ENCODE measurements around the gene AOAH. TPM values are rescaled to one million over a fixed set of nuclear protein-coding genes. Genes with fewer than 3 reads are reported as not detected.

Gene AOAH
- total and polyA plus RNA-seq, 2 of the 13 experiments (the other 11 are each of a cell fraction or from before 2014, with no cell fraction given): not detected

- no peaks in the 10 kb centered on the region for H3K36me3 ChIP-seq (replicated peaks in 1 of 2; ENCODE audit: control insufficient read depth in 1 of 2, insufficient read depth in 2 of 2, low read length in 2 of 2)
- ATAC-seq (no peak), DNase-seq (ENCODE audit: low spot score) (no peak), FAIRE-seq (no peak)
- intact Hi-C loops (cut with micrococcal nuclease; ENCODE audit: unreplicated experiment): no loop called here
- no peak overlapping the region for H3K4me3 ChIP-seq (replicated peaks in 1 of 3; ENCODE audit: insufficient read depth in 1 of 3, low read depth in 2 of 3, low read length in 3 of 3)
- no peaks in the 10 kb centered on the region for H4K20me1 ChIP-seq (ENCODE audit: insufficient read depth, low read length)
- H3K9ac ChIP-seq (ENCODE audit: insufficient read depth, low read depth, low read length): no peak overlapping the region
- 43% methylated on average over 6 of the region's 6 CpGs for WGBS (ENCODE audit: low lambda C conversion rate)
- POLR2A ChIA-PET: no interaction called here
- in situ Hi-C loops (cut with HindIII; ENCODE audit: extremely low pct_ligation_motif_present, low pct_unique_long_range_greater_than_20kb): no loop called here
- H3K4me1 ChIP-seq (ENCODE audit: insufficient read depth, low read length): no peaks in the 10 kb centered on the region
- no peak overlapping the region for H2AFZ ChIP-seq (ENCODE audit: low read length)
- H3K9me3 ChIP-seq (ENCODE audit: low read length): no peaks in the 10 kb centered on the region
- CTCF ChIA-PET (ENCODE audit: low intra/inter-chr PET ratio, low total read pairs): no interaction called here
- no peaks in the 10 kb centered on the region for H3K27me3 ChIP-seq (ENCODE audit: control insufficient read depth in 1 of 2, insufficient read depth in 2 of 2, low read length in 2 of 2)
- no TSS peak for BruUV-seq (replicated peaks)
- H3K79me2 ChIP-seq (ENCODE audit: insufficient read depth, low read length): no peaks in the 10 kb centered on the region
- no peak overlapping the region for H3K4me2 ChIP-seq (ENCODE audit: low read depth, low read length)
- H3K27ac ChIP-seq (ENCODE audit: extremely low read length, insufficient read depth, low read length): no peak overlapping the region
- TF ChIP-seq ZFP41 (CRISPR knock-in tag; IDR thresholded peaks at IDR 0.05; ENCODE audit: borderline replicate concordance): no peak
- TF ChIP-seq HMGA1 (CRISPR knock-in tag; conservative IDR thresholded peaks at IDR 0.05): no peak
- no peak for TF ChIP-seq ZNF451 (CRISPR knock-in tag; IDR thresholded peaks at IDR 0.05)
- TF ChIP-seq ZBTB7B (CRISPR knock-in tag; IDR thresholded peaks at IDR 0.05): no peak
- no peak for TF ChIP-seq EZH2 (conservative IDR thresholded peaks at IDR 0.05; ENCODE audit: low read depth, low read length)
- no peak for TF ChIP-seq SNAPC2 (CRISPR knock-in tag; IDR thresholded peaks at IDR 0.05)
- no peak for TF ChIP-seq SIX4 (CRISPR knock-in tag; IDR thresholded peaks at IDR 0.05)
- no peak for TF ChIP-seq PRDM10 (CRISPR knock-in tag; IDR thresholded peaks at IDR 0.05; ENCODE audit: low read depth)
- no peak for TF ChIP-seq ZUFSP (CRISPR knock-in tag; IDR thresholded peaks at IDR 0.05; ENCODE audit: borderline replicate concordance)
- no peak for TF ChIP-seq AHR (CRISPR knock-in tag; IDR thresholded peaks at IDR 0.05)
- TF ChIP-seq, protein P1, sequence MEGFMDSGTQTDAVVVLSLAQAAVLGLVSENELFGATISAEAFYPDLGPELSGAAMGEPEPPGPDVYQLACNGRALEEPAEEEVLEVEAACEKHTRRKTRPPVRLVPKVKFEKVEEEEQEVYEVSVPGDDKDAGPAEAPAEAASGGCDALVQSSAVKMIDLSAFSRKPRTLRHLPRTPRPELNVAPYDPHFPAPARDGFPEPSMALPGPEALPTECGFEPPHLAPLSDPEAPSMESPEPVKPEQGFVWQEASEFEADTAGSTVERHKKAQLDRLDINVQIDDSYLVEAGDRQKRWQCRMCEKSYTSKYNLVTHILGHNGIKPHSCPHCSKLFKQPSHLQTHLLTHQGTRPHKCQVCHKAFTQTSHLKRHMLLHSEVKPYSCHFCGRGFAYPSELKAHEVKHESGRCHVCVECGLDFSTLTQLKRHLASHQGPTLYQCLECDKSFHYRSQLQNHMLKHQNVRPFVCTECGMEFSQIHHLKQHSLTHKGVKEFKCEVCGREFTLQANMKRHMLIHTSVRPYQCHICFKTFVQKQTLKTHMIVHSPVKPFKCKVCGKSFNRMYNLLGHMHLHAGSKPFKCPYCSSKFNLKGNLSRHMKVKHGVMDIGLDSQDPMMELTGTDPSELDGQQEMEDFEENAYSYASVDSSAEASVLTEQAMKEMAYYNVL (CRISPR knock-in tag; IDR thresholded peaks at IDR 0.05; ENCODE audit: borderline replicate concordance): no peak
- no peak for TF ChIP-seq PHB2 (IDR thresholded peaks at IDR 0.05; ENCODE audit: partially characterized antibody)
- TF ChIP-seq PHF21A (CRISPR knock-in tag; IDR thresholded peaks at IDR 0.05): no peak
- TF ChIP-seq NR3C1 (CRISPR knock-in tag; IDR thresholded peaks at IDR 0.05): no peak
- TF ChIP-seq PAXIP1 (CRISPR knock-in tag; conservative IDR thresholded peaks at IDR 0.05): no peak
- TF ChIP-seq SSRP1 (CRISPR knock-in tag; IDR thresholded peaks at IDR 0.05): no peak
Observed at GRCh38 chr7:36496576-36496975, 227.7 kb downstream of the AOAH start.

Data from HepG2 (cell line).